Measurements from ENCODE around the gene RBFOX1.

RBFOX1 gene

GRCh38 chr16:7482032-7482431, 149.4 kb downstream of the RBFOX1 start:
- Histone ChIP-seq H3K27ac (no peak overlapping the region), H3K27me3 (replicated peaks) (no peaks in the 10 kb centered on the region), H3K4me3 (ENCODE audit: low read depth, low read length) (no peak overlapping the region), H3K36me3 (replicated peaks) (no peaks in the 10 kb centered on the region)
- DNase-seq = no peak
- in situ Hi-C loops (cut with HindIII; ENCODE audit: low pct_ligation_motif_present, low sequenced_read_pairs) = no loop called here
- no peak for TF ChIP-seq CTCF (IDR thresholded peaks at IDR 0.05; ENCODE audit: low read depth, low read length, missing control alignments)

- H3K27ac ChIP-seq = no peak overlapping the region
- no peaks in the 10 kb centered on the region for H3K36me3 ChIP-seq (replicated peaks)
- no peak overlapping the region for H3K4me3 ChIP-seq (ENCODE audit: low read depth, low read length)
- DNase-seq = no peak
- H3K27me3 ChIP-seq (replicated peaks) = no peaks in the 10 kb centered on the region
- in situ Hi-C loops (cut with HindIII; ENCODE audit: low pct_ligation_motif_present, low sequenced_read_pairs) = no loop called here
- no peak for TF ChIP-seq CTCF (IDR thresholded peaks at IDR 0.05; ENCODE audit: low read depth, low read length, missing control alignments)
Observed at GRCh38 chr16:7482596-7483290, 150.1 kb downstream of the RBFOX1 start.

GRCh38 chr16:7487574-7488323, 155.1 kb downstream of the RBFOX1 start:
- no peaks in the 10 kb centered on the region for H3K36me3 ChIP-seq (replicated peaks)
- H3K27me3 ChIP-seq (replicated peaks) = no peaks in the 10 kb centered on the region
- in situ Hi-C loops (cut with HindIII; ENCODE audit: low pct_ligation_motif_present, low sequenced_read_pairs) = no loop called here
- DNase-seq = no peak
- H3K27ac ChIP-seq = no peak overlapping the region
- H3K4me3 ChIP-seq (ENCODE audit: low read depth, low read length) = no peak overlapping the region
- no peak for TF ChIP-seq CTCF (IDR thresholded peaks at IDR 0.05; ENCODE audit: low read depth, low read length, missing control alignments)

- in situ Hi-C loops (cut with HindIII; ENCODE audit: low pct_ligation_motif_present, low sequenced_read_pairs) = no loop called here
- no peaks in the 10 kb centered on the region for H3K27me3 ChIP-seq (replicated peaks)
- DNase-seq = no peak
- TF ChIP-seq CTCF (IDR thresholded peaks at IDR 0.05; ENCODE audit: low read depth, low read length, missing control alignments) = no peak
- no peaks in the 10 kb centered on the region for H3K36me3 ChIP-seq (replicated peaks)
- no peak overlapping the region for H3K27ac ChIP-seq
- no peak overlapping the region for H3K4me3 ChIP-seq (ENCODE audit: low read depth, low read length)
Observed at GRCh38 chr16:7492122-7492521, 159.5 kb downstream of the RBFOX1 start.

- no peak for TF ChIP-seq CTCF (IDR thresholded peaks at IDR 0.05; ENCODE audit: low read depth, low read length, missing control alignments)
- H3K36me3 ChIP-seq (replicated peaks) = no peaks in the 10 kb centered on the region
- DNase-seq = no peak
- no peak overlapping the region for H3K4me3 ChIP-seq (ENCODE audit: low read depth, low read length)
- in situ Hi-C loops (cut with HindIII; ENCODE audit: low pct_ligation_motif_present, low sequenced_read_pairs) = no loop called here
- no peaks in the 10 kb centered on the region for H3K27me3 ChIP-seq (replicated peaks)
- no peak overlapping the region for H3K27ac ChIP-seq
Observed at GRCh38 chr16:7493133-7493532, 160.5 kb downstream of the RBFOX1 start.

Data from brain microvascular endothelial cell (primary cell).